GM23248 (cell line): ENCODE results near the gene GFRA1.

ENCODE experiments used
- EZH2 ChIP-seq: fragments of 200-600 bp; sonication (generic); IDR thresholded peaks from 2 replicates; pipeline ENCODE4 v1.6.1; 2018; ENCODE audit warnings: antibody characterized with exemption, mild to moderate bottlenecking; ENCODE audit not compliant: insufficient read depth, poor library complexity, severe bottlenecking
- EZH2phosphoT487 ChIP-seq: fragments of 200-600 bp; sonication (generic); IDR thresholded peaks from 2 replicates; pipeline ENCODE4 v1.6.1; 2018; ENCODE audit warnings: antibody characterized with exemption, moderate library complexity, mild to moderate bottlenecking, low read depth; ENCODE audit not compliant: insufficient read depth

- no peak for TF ChIP-seq EZH2
- TF ChIP-seq EZH2phosphoT487: no peak
Measured at GRCh38 chr10:116253716-116254115, 19.3 kb downstream of the GFRA1 start.
